PFSK-1 (cell line): Measurements from ENCODE around the gene DENND11.

Experiments used
- FOXP2 ChIP-seq: optimal IDR thresholded peaks from 2 replicates; pipeline ENCODE3; 2011; ENCODE audit warnings: borderline replicate concordance, control low read depth, inconsistent platforms; ENCODE audit not compliant: insufficient read depth; ENCODE audit errors: extremely low read length, extremely low read depth
- POLR2AphosphoS5 ChIP-seq: IDR thresholded peaks from 2 replicates; pipeline ENCODE4 v1.6.1; 2012; ENCODE audit warnings: low read depth, mild to moderate bottlenecking, control low read depth, low read length, moderate library complexity
- SIN3A ChIP-seq: IDR thresholded peaks from 2 replicates; pipeline ENCODE4 v1.6.1; 2012; ENCODE audit warnings: mild to moderate bottlenecking, low read length, moderate library complexity, borderline replicate concordance; ENCODE audit not compliant: insufficient read depth
- TAF1 ChIP-seq: IDR thresholded peaks from 2 replicates; pipeline ENCODE4 v1.6.1; 2012; ENCODE audit warnings: low read length, control low read depth, borderline replicate concordance; ENCODE audit not compliant: insufficient read depth
- TF ChIP-seq, protein P1 (sequence below), 2 experiments: IDR thresholded peaks; 2 replicates each; pipeline versions ENCODE4 v1.6.1 to v1.8.0; 2011 to 2012; ENCODE audit warnings: low read depth in 2 of 2, low read length in 2 of 2, control low read depth in 1 of 2, inconsistent platforms in 1 of 2, mild to moderate bottlenecking in 1 of 2, moderate library complexity in 1 of 2; ENCODE audit not compliant: insufficient read depth in 1 of 2

Gene DENND11

DNA sequence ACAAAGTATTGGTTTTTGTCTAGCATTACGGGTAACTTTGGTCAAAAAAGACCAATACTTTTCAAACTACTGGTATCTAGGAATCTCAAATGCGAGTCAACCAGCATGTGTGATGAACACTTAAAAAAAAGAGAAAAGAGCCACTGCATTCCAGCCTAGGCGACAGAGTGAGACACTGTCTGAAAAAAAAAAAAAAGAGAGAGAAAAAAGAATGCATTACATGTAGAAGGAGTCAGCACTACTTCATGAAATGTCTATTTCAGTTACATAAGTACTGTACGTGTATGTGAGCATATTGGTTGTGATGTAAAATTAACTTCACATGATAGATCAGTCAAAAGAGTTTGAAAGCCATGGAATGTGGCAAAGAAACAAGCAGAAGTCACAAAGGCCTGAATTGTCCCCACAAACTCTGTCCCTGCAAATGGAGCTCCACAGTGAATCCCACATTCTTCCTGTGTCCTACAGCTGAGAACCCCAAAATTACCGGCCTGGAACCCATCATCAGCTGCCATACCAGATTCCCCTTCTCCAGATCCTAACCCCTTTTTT is 1.6 kb downstream of the DENND11 start:
- no peak for TF ChIP-seq FOXP2
- TF ChIP-seq, protein P1, sequence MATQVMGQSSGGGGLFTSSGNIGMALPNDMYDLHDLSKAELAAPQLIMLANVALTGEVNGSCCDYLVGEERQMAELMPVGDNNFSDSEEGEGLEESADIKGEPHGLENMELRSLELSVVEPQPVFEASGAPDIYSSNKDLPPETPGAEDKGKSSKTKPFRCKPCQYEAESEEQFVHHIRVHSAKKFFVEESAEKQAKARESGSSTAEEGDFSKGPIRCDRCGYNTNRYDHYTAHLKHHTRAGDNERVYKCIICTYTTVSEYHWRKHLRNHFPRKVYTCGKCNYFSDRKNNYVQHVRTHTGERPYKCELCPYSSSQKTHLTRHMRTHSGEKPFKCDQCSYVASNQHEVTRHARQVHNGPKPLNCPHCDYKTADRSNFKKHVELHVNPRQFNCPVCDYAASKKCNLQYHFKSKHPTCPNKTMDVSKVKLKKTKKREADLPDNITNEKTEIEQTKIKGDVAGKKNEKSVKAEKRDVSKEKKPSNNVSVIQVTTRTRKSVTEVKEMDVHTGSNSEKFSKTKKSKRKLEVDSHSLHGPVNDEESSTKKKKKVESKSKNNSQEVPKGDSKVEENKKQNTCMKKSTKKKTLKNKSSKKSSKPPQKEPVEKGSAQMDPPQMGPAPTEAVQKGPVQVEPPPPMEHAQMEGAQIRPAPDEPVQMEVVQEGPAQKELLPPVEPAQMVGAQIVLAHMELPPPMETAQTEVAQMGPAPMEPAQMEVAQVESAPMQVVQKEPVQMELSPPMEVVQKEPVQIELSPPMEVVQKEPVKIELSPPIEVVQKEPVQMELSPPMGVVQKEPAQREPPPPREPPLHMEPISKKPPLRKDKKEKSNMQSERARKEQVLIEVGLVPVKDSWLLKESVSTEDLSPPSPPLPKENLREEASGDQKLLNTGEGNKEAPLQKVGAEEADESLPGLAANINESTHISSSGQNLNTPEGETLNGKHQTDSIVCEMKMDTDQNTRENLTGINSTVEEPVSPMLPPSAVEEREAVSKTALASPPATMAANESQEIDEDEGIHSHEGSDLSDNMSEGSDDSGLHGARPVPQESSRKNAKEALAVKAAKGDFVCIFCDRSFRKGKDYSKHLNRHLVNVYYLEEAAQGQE (IDR thresholded peaks at IDR 0.05; ENCODE audit: insufficient read depth in 1 of 2, low read depth in 2 of 2, low read length in 2 of 2): no peak
- no peak for TF ChIP-seq POLR2AphosphoS5
- TF ChIP-seq TAF1: no peak
- TF ChIP-seq SIN3A: no peak

GRCh38 chr7:141699860-141700259 is 2.1 kb downstream of the DENND11 start:
- TF ChIP-seq TAF1: no peak
- no peak for TF ChIP-seq FOXP2
- TF ChIP-seq, protein P1 (IDR thresholded peaks at IDR 0.05; ENCODE audit: insufficient read depth in 1 of 2, low read depth in 2 of 2, low read length in 2 of 2): no peak
- no peak for TF ChIP-seq POLR2AphosphoS5

DNA sequence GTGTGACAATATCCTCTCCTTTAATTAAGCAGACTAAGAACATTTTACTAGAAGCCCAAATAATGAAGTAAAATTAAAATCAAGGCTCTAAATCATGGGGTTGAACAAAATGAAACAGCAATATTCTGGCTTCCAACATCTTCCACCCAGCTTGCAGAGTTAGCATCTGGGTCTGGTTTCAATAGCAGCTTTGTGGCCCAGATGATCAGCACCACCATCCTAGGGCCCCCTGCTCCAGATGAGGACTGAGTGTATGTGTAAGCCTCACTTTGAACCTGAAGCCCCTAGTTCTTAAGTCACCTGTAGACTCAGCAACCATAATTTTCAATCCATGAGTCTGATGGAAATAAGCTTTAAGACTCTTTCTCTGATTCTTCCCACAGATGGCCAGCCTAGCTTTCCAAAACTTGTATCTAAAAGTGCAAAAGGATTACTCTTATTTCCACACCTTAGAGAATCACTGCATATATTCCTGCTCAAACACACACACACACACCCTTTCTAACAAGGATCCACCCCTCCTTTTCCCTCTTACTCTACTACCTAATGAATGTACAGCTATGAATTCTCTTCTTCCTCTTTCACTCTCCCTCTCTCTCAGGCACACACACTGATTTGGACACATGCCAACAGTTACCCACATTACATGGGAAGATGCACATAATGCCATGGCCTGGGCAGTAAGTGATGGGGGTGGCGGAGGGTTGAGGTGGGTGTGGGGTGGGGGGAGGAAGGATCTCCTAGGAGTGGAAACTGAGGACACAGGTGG is 3.5 kb downstream of the DENND11 start:
- TF ChIP-seq TAF1: no peak
- TF ChIP-seq FOXP2: no peak
- no peak for TF ChIP-seq POLR2AphosphoS5
- no peak for TF ChIP-seq SIN3A
- TF ChIP-seq, protein P1 (IDR thresholded peaks at IDR 0.05; ENCODE audit: insufficient read depth in 1 of 2, low read depth in 2 of 2, low read length in 2 of 2): no peak

GRCh38 chr7:141697211-141697871 is 4.6 kb downstream of the DENND11 start:
- TF ChIP-seq FOXP2: no peak

GRCh38 chr7:141696348-141696747 is 5.6 kb downstream of the DENND11 start:
- no peak for TF ChIP-seq TAF1
- TF ChIP-seq, protein P1 (IDR thresholded peaks at IDR 0.05; ENCODE audit: insufficient read depth in 1 of 2, low read depth in 2 of 2, low read length in 2 of 2): no peak
- TF ChIP-seq SIN3A: no peak
- no peak for TF ChIP-seq POLR2AphosphoS5
- TF ChIP-seq FOXP2: no peak
